ENCODE measurements around the gene P4HA3.

The P4HA3 gene

DNA sequence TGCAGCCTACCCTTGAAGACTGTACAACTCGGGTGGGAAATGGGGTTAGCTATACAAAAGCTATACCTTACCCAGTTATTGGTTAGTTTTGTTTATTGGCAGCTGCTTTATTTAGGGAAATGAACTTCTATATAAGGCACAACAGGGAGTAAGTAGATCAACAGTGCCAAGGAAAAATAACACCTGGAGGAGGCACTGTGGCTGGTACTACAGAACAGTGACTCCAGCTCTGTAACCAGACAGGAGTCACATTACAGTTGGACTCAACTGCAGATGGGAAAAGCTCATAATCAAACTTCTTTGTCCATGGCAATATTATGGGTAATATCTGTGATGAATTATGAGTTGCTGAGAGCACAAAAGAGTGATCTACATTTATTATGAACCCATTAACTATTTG lies 14.0 kb downstream of the P4HA3 start:
- Histone ChIP-seq H3K4me2 (ENCODE audit: insufficient read depth, low read length) (no peak overlapping the region), H4K20me1 (ENCODE audit: insufficient read depth, low read length) (no peaks in the 10 kb centered on the region), H3K9me3 (ENCODE audit: insufficient read depth, low read length, severe bottlenecking) (no peaks in the 10 kb centered on the region), H3K4me1 (ENCODE audit: insufficient read depth, low read length) (no peaks in the 10 kb centered on the region), H2AFZ (ENCODE audit: low read depth, low read length) (no peak overlapping the region), H3K27me3 (ENCODE audit: insufficient read depth, low read length, poor library complexity) (peaks cover 2% of the 10 kb centered on the region), H3K27ac (ENCODE audit: low read length) (no peak overlapping the region), H3K79me2 (ENCODE audit: insufficient read depth, low read length) (no peaks in the 10 kb centered on the region), H3K36me3 (ENCODE audit: insufficient read depth, low read length) (no peaks in the 10 kb centered on the region), H3K4me3 (ENCODE audit: low read depth in 1 of 2, low read length in 2 of 2) (no peak overlapping the region), H3K9ac (ENCODE audit: low read depth, low read length) (no peak overlapping the region)
- DNase-seq (no peak), ATAC-seq (ENCODE audit: insufficient read depth, low read depth) (no peak)
- TF ChIP-seq, protein P1, sequence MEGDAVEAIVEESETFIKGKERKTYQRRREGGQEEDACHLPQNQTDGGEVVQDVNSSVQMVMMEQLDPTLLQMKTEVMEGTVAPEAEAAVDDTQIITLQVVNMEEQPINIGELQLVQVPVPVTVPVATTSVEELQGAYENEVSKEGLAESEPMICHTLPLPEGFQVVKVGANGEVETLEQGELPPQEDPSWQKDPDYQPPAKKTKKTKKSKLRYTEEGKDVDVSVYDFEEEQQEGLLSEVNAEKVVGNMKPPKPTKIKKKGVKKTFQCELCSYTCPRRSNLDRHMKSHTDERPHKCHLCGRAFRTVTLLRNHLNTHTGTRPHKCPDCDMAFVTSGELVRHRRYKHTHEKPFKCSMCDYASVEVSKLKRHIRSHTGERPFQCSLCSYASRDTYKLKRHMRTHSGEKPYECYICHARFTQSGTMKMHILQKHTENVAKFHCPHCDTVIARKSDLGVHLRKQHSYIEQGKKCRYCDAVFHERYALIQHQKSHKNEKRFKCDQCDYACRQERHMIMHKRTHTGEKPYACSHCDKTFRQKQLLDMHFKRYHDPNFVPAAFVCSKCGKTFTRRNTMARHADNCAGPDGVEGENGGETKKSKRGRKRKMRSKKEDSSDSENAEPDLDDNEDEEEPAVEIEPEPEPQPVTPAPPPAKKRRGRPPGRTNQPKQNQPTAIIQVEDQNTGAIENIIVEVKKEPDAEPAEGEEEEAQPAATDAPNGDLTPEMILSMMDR (IDR thresholded peaks at IDR 0.05; ENCODE audit: borderline replicate concordance, extremely low read depth, low read length, poor library complexity, severe bottlenecking) = no peak
- TF ChIP-seq EZH2 (IDR thresholded peaks at IDR 0.05; ENCODE audit: borderline replicate concordance, low read depth, low read length, severe bottlenecking) = no peak

DNA sequence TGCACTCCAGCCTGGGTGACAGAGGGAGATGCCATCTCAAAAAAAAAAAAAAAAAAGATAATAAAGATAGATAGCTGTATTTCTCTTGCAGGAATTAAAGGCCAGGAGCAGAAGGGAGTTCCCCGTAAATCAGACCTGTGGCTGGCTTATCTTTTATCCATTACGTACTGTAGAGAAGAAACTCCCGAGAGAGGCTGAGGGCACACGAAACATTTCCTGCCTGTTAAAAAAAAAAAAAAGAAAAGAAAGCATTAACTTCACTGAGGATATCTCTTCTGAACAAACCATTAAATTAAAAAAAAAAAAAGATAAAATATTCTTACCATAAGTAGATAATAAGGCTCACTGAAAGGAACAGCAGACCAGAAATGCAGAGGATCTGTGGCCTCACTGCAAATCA lies 22.5 kb downstream of the P4HA3 start:
- H2AFZ ChIP-seq (ENCODE audit: low read depth, low read length) = no peak overlapping the region
- no peak overlapping the region for H3K9ac ChIP-seq (ENCODE audit: low read depth, low read length)
- H3K4me2 ChIP-seq (ENCODE audit: insufficient read depth, low read length) = no peak overlapping the region
- H3K4me1 ChIP-seq (ENCODE audit: insufficient read depth, low read length) = no peaks in the 10 kb centered on the region
- no peak for ATAC-seq (ENCODE audit: insufficient read depth, low read depth)
- no peaks in the 10 kb centered on the region for H3K79me2 ChIP-seq (ENCODE audit: insufficient read depth, low read length)
- no peaks in the 10 kb centered on the region for H3K36me3 ChIP-seq (ENCODE audit: insufficient read depth, low read length)
- DNase-seq = no peak
- no peaks in the 10 kb centered on the region for H3K27me3 ChIP-seq (ENCODE audit: insufficient read depth, low read length, poor library complexity)
- H3K27ac ChIP-seq (ENCODE audit: low read length) = no peak overlapping the region
- H4K20me1 ChIP-seq (ENCODE audit: insufficient read depth, low read length) = no peaks in the 10 kb centered on the region
- no peak overlapping the region for H3K4me3 ChIP-seq (ENCODE audit: low read depth in 1 of 2, low read length in 2 of 2)
- TF ChIP-seq, protein P1 (IDR thresholded peaks at IDR 0.05; ENCODE audit: borderline replicate concordance, extremely low read depth, low read length, poor library complexity, severe bottlenecking) = no peak
- TF ChIP-seq EZH2 (IDR thresholded peaks at IDR 0.05; ENCODE audit: borderline replicate concordance, low read depth, low read length, severe bottlenecking) = no peak
- H3K9me3 ChIP-seq (ENCODE audit: insufficient read depth, low read length, severe bottlenecking) = no peaks in the 10 kb centered on the region

DNA sequence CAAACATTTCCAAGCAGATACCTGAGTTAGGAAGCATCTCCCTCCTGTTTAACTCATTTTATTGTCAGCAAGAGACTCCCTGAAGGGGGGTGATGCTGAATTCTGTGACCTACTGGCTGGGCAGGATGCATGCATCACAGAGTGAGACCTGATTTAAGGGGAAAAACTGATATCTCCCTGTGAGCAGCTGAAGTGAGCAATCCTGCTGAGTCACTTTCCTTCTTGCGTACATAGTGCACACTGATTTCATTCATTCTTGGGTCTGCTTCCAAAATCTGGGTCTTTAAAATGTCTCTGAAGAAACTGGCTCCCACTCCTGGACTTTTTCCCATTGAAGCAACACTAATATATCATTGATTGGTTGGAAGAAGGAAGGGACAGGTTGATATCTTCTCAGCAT lies 23.3 kb downstream of the P4HA3 start:
- no peak overlapping the region for H3K4me3 ChIP-seq (ENCODE audit: low read depth in 1 of 2, low read length in 2 of 2)
- no peaks in the 10 kb centered on the region for H3K36me3 ChIP-seq (ENCODE audit: insufficient read depth, low read length)
- no peaks in the 10 kb centered on the region for H3K9me3 ChIP-seq (ENCODE audit: insufficient read depth, low read length, severe bottlenecking)
- ATAC-seq (ENCODE audit: insufficient read depth, low read depth) (no peak), DNase-seq (no peak)
- H3K4me2 ChIP-seq (ENCODE audit: insufficient read depth, low read length) = no peak overlapping the region
- TF ChIP-seq EZH2 (IDR thresholded peaks at IDR 0.05; ENCODE audit: borderline replicate concordance, low read depth, low read length, severe bottlenecking) = no peak
- TF ChIP-seq, protein P1 (IDR thresholded peaks at IDR 0.05; ENCODE audit: borderline replicate concordance, extremely low read depth, low read length, poor library complexity, severe bottlenecking) = no peak
- no peaks in the 10 kb centered on the region for H3K27me3 ChIP-seq (ENCODE audit: insufficient read depth, low read length, poor library complexity)
- no peaks in the 10 kb centered on the region for H3K79me2 ChIP-seq (ENCODE audit: insufficient read depth, low read length)
- no peak overlapping the region for H3K27ac ChIP-seq (ENCODE audit: low read length)
- H2AFZ ChIP-seq (ENCODE audit: low read depth, low read length) = no peak overlapping the region
- no peaks in the 10 kb centered on the region for H4K20me1 ChIP-seq (ENCODE audit: insufficient read depth, low read length)
- H3K4me1 ChIP-seq (ENCODE audit: insufficient read depth, low read length) = no peaks in the 10 kb centered on the region
- no peak overlapping the region for H3K9ac ChIP-seq (ENCODE audit: low read depth, low read length)

DNA sequence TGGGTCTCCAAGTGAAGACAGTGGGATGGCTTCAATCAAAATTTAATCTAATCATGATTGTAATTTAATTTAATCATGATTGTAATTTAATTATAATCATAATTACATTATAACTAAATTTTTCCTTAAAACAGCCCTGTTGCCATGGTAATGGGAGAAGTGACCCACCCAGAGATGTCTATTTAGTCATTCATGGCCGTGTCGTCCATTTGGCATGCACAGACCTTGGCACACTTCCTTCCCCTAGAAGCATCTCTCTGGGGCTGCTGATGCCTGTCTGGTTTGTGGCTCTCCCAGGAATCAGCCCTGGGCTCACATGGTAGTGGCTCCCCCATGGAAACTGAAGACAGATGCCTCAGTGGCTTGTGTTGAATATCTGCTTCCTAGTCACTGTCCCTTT lies 27.0 kb downstream of the P4HA3 start:
- no peaks in the 10 kb centered on the region for H3K9me3 ChIP-seq (ENCODE audit: insufficient read depth, low read length, severe bottlenecking)
- H3K27me3 ChIP-seq (ENCODE audit: insufficient read depth, low read length, poor library complexity) = no peaks in the 10 kb centered on the region
- H3K4me2 ChIP-seq (ENCODE audit: insufficient read depth, low read length) = no peak overlapping the region
- TF ChIP-seq, protein P1 (IDR thresholded peaks at IDR 0.05; ENCODE audit: borderline replicate concordance, extremely low read depth, low read length, poor library complexity, severe bottlenecking) = no peak
- no peak for TF ChIP-seq EZH2 (IDR thresholded peaks at IDR 0.05; ENCODE audit: borderline replicate concordance, low read depth, low read length, severe bottlenecking)
- no peak overlapping the region for H3K9ac ChIP-seq (ENCODE audit: low read depth, low read length)
- H3K36me3 ChIP-seq (ENCODE audit: insufficient read depth, low read length) = no peaks in the 10 kb centered on the region
- DNase-seq = no peak
- no peak overlapping the region for H2AFZ ChIP-seq (ENCODE audit: low read depth, low read length)
- no peak for ATAC-seq (ENCODE audit: insufficient read depth, low read depth)
- H3K79me2 ChIP-seq (ENCODE audit: insufficient read depth, low read length) = no peaks in the 10 kb centered on the region
- no peak overlapping the region for H3K27ac ChIP-seq (ENCODE audit: low read length)
- no peaks in the 10 kb centered on the region for H3K4me1 ChIP-seq (ENCODE audit: insufficient read depth, low read length)
- no peaks in the 10 kb centered on the region for H4K20me1 ChIP-seq (ENCODE audit: insufficient read depth, low read length)
- H3K4me3 ChIP-seq (ENCODE audit: low read depth in 1 of 2, low read length in 2 of 2) = no peak overlapping the region
